Hepatocyte (in vitro differentiated cells): ENCODE results near the gene ACKR4. TPM values are rescaled to one million over a fixed set of nuclear protein-coding genes. Genes with fewer than 3 reads are reported as not detected.
"Not testable (repeated sequence)": the region's sequence is repeated elsewhere in the genome, so short reads cannot be mapped to it uniquely, and the experiment has no call there.

Experiments
- DNase-seq: peaks from one replicate; pipeline ENCODE4 v3.0.0-alpha.2; 2016; ENCODE audit warnings: low spot score
- H2AFZ ChIP-seq: fragments of 200-600 bp; sonication (generic); 2 replicates; pipeline ENCODE4 v1.6.0; 2016; ENCODE audit warnings: antibody characterized with exemption, mild to moderate bottlenecking
- H3K27ac ChIP-seq: fragments of 200-600 bp; sonication (generic); 2 replicates; pipeline ENCODE4 v1.5.1; 2016; ENCODE audit warnings: mild to moderate bottlenecking
- H3K27me3 ChIP-seq: fragments of 200-600 bp; sonication (generic); 2 replicates; pipeline ENCODE4 v1.6.1; 2016
- H3K36me3 ChIP-seq: fragments of 200-600 bp; sonication (generic); replicated peaks from 2 replicates; pipeline ENCODE4 v1.5.1; 2016; ENCODE audit warnings: low read depth; ENCODE audit not compliant: insufficient read depth
- H3K4me1 ChIP-seq: fragments of 200-600 bp; sonication (generic); 2 replicates; pipeline ENCODE4 v1.5.1; 2016; ENCODE audit warnings: mild to moderate bottlenecking, moderate library complexity; ENCODE audit not compliant: insufficient read depth
- H3K4me2 ChIP-seq: fragments of 200-600 bp; sonication (generic); 2 replicates; pipeline ENCODE4 v1.6.0; 2016
- H3K4me3 ChIP-seq: fragments of 200-600 bp; sonication (generic); 2 replicates; pipeline ENCODE4 v1.5.1; 2016; ENCODE audit warnings: mild to moderate bottlenecking
- H3K79me2 ChIP-seq: fragments of 200-600 bp; sonication (generic); 2 replicates; pipeline ENCODE4 v1.6.0; 2017; ENCODE audit warnings: mild to moderate bottlenecking
- H3K9me2 ChIP-seq: fragments of 200-600 bp; sonication (generic); replicated peaks from 2 replicates; pipeline ENCODE4 v1.6.0; 2017; ENCODE audit warnings: mild to moderate bottlenecking; ENCODE audit not compliant: insufficient read depth
- H3K9me3 ChIP-seq: fragments of 200-600 bp; sonication (generic); 2 replicates; pipeline ENCODE4 v1.5.1; 2016; ENCODE audit warnings: low read depth, mild to moderate bottlenecking
- H4K20me1 ChIP-seq: fragments of 200-600 bp; sonication (generic); 2 replicates; pipeline ENCODE4 v1.6.0; 2016; ENCODE audit warnings: mild to moderate bottlenecking; ENCODE audit not compliant: insufficient read depth, poor library complexity, severe bottlenecking
- EZH2 ChIP-seq: fragments of 200-600 bp; sonication (generic); IDR thresholded peaks from 2 replicates; pipeline ENCODE4 v1.6.1; 2016; ENCODE audit warnings: antibody characterized with exemption, mild to moderate bottlenecking, borderline replicate concordance
- EZH2phosphoT487 ChIP-seq: fragments of 200-600 bp; sonication (generic); IDR thresholded peaks from one replicate; pipeline ENCODE4 v1.6.1; 2018; ENCODE audit warnings: antibody characterized with exemption, mild to moderate bottlenecking, low read depth, moderate library complexity; ENCODE audit not compliant: unreplicated experiment, severe bottlenecking
- WGBS: methylation state at CpG from one replicate; pipeline ENCODE4 v1.1.6; 2016; ENCODE audit warnings: low lambda C conversion rate; ENCODE audit errors: missing lambda C conversion rate; 5-methylcytosine and 5-hydroxymethylcytosine counted together
- polyA plus RNA-seq: library from polyadenylated mRNA; unstranded; fragments of >200 nt; fragmentation: Nextera tagmentation; extraction: Ambion mirVana; gene quantifications from 2 replicates; pipeline ENCODE4 v1.2.1, GENCODE V29; 2016
- total RNA-seq: library from RNA; depleted of rRNA; stranded (reverse); fragments of >200 nt; gene quantifications from 2 replicates; pipeline ENCODE4 v1.2.3, GENCODE V29; 2014
- TF ChIP-seq, protein P1 (sequence below): fragments of 200-600 bp; sonication (generic); IDR thresholded peaks from 2 replicates; pipeline ENCODE4 v1.5.1; 2016; ENCODE audit warnings: antibody characterized with exemption, mild to moderate bottlenecking; ENCODE audit not compliant: poor library complexity

The ACKR4 gene
- total and polyA plus RNA-seq, 2 experiments from 2014 or later, result 1.2 to 1.8 TPM

DNA sequence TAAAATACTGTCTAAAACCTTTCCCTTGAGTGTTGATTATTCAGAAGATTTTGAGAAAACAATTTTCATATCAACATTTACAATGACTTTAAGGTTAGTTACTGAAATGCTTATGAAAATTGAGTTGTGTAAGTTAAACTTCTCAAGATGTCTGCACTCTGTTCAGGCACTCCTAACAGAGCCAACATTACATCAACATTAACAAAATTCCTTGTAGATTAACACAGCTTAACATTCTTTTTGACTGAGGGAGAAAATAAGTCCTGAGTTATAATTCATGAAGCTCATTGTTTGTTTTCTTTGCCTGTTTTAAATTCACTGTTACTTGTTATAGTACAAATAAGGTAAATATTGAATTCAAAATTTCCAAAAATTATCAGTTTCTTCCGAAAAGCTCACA, 9.0 kb downstream of the ACKR4 start:
- H3K79me2 ChIP-seq, result no peaks in the 10 kb centered on the region
- no peak overlapping the region for H3K27ac ChIP-seq
- H4K20me1 ChIP-seq, result no peaks in the 10 kb centered on the region
- no peak overlapping the region for H3K4me2 ChIP-seq
- no peak overlapping the region for H2AFZ ChIP-seq
- DNase-seq, result no peak
- H3K27me3 ChIP-seq, result no peaks in the 10 kb centered on the region
- no peak overlapping the region for H3K4me3 ChIP-seq
- no peaks in the 10 kb centered on the region for H3K4me1 ChIP-seq
- TF ChIP-seq EZH2 (no peak), EZH2phosphoT487 (no peak)
- TF ChIP-seq, protein P1, sequence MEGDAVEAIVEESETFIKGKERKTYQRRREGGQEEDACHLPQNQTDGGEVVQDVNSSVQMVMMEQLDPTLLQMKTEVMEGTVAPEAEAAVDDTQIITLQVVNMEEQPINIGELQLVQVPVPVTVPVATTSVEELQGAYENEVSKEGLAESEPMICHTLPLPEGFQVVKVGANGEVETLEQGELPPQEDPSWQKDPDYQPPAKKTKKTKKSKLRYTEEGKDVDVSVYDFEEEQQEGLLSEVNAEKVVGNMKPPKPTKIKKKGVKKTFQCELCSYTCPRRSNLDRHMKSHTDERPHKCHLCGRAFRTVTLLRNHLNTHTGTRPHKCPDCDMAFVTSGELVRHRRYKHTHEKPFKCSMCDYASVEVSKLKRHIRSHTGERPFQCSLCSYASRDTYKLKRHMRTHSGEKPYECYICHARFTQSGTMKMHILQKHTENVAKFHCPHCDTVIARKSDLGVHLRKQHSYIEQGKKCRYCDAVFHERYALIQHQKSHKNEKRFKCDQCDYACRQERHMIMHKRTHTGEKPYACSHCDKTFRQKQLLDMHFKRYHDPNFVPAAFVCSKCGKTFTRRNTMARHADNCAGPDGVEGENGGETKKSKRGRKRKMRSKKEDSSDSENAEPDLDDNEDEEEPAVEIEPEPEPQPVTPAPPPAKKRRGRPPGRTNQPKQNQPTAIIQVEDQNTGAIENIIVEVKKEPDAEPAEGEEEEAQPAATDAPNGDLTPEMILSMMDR, result no peak
- H3K36me3 ChIP-seq, result no peaks in the 10 kb centered on the region
- WGBS, result 90% methylated on average over 1 of the region's 1 CpG
- H3K9me2 ChIP-seq, result no peaks in the 10 kb centered on the region
- H3K9me3 ChIP-seq, result no peaks in the 10 kb centered on the region

DNA sequence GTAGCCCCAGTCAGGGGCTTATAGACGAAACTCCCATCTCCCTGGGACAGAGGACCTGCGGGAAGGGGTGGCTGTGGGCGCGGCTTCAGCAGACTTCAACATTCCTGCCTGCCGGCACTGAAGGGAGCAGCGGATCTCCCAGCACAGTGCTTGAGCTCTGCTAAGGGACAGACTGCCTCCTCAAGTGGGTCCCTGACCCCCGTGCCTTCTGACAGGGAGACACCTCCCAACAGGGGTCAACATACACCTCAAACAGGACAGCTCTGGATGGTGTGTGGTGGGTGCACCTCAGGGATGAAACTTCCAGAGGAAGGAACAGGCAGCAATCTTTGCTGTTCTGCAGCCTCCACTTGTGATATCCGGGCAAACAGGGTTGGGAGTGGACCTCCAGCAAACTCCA, 9.6 kb downstream of the ACKR4 start:
- not testable (repeated sequence) for H3K4me2 ChIP-seq, H3K79me2 ChIP-seq, H4K20me1 ChIP-seq, H3K4me3 ChIP-seq, H3K27me3 ChIP-seq, H3K4me1 ChIP-seq, H2AFZ ChIP-seq, H3K9me2 ChIP-seq, H3K9me3 ChIP-seq, DNase-seq, H3K27ac ChIP-seq, H3K36me3 ChIP-seq
- 76% methylated on average over 8 of the region's 8 CpGs for WGBS

DNA sequence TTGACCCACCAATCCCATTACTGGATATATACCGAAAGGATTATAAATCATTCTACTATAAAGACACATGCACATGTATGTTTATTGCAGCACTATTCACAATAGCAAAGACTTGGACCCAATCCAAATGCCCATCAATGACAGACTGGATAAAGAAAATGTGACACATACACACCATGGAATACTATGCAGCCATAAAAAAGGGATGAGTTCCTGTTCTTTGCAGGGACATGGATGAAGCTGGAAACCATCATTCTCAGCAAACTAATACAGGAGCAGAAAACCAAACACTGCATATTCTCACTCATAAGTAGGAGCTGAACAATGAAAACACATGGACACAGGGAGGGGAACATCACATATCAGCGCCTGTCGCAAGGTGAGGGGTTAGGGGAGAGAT, 18.2 kb downstream of the ACKR4 start:
- not testable (repeated sequence) for H3K36me3 ChIP-seq, H3K27me3 ChIP-seq, H3K4me3 ChIP-seq, H4K20me1 ChIP-seq, H2AFZ ChIP-seq, H3K4me1 ChIP-seq, H3K9me3 ChIP-seq, DNase-seq, H3K79me2 ChIP-seq, H3K27ac ChIP-seq, H3K9me2 ChIP-seq, H3K4me2 ChIP-seq
- 96% methylated on average over 3 of the region's 3 CpGs for WGBS

DNA sequence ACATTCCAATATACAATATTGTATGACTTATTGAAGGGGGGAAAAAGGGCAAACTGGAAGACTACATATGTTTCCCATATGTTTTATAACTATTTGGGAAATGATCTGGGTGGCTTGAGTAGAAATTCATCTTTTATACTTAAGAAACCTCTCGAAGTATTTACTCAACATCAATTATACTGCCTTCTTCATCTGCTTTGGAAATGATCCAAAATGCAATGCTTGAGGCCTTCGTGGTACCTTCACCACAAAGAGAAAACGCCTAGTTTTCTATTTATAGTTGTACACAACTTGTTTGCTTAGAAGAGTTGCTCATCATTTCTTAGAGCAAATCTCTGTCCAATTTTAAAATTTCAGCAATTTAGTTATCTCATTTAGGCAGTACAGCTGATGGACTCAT, 18.8 kb downstream of the ACKR4 start:
- no peaks in the 10 kb centered on the region for H3K9me2 ChIP-seq
- H3K79me2 ChIP-seq, result no peaks in the 10 kb centered on the region
- no peak for DNase-seq
- no peak overlapping the region for H2AFZ ChIP-seq
- H3K4me3 ChIP-seq, result no peak overlapping the region
- no peaks in the 10 kb centered on the region for H3K27me3 ChIP-seq
- no peaks in the 10 kb centered on the region for H3K4me1 ChIP-seq
- no peaks in the 10 kb centered on the region for H3K36me3 ChIP-seq
- H4K20me1 ChIP-seq, result no peaks in the 10 kb centered on the region
- no peak for TF ChIP-seq EZH2phosphoT487
- TF ChIP-seq, protein P1, result no peak
- H3K27ac ChIP-seq, result no peak overlapping the region
- no peaks in the 10 kb centered on the region for H3K9me3 ChIP-seq
- 82% methylated on average over 3 of the region's 3 CpGs for WGBS
- H3K4me2 ChIP-seq, result no peak overlapping the region

DNA sequence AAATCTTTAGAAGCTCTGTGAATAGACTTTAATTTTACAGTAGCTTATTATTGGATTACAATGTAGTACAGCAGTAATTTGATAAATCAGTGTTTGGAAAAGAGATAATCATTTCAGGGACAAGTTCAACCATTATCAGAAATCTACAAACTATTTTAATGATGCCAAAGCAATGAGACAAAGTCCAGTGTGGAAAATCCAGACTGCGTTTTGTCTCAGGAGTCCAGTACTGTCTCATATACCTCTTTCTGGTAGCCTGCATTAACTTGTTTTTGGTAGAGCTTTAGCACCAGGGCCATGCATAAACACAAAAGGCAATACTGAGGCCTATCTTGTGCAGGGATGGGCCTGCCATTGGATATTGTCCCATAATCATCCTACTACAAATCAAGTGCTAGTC, 19.7 kb downstream of the ACKR4 start:
- Histone ChIP-seq H3K4me3 (no peak overlapping the region), H3K27ac (no peak overlapping the region), H3K27me3 (no peaks in the 10 kb centered on the region), H3K9me2 (no peaks in the 10 kb centered on the region), H2AFZ (no peak overlapping the region), H3K9me3 (no peaks in the 10 kb centered on the region), H3K79me2 (no peaks in the 10 kb centered on the region), H4K20me1 (no peaks in the 10 kb centered on the region), H3K36me3 (no peaks in the 10 kb centered on the region), H3K4me1 (no peaks in the 10 kb centered on the region), H3K4me2 (no peak overlapping the region)
- DNase-seq, result no peak
- WGBS, result 83% methylated on average over 1 of the region's 1 CpG
- TF ChIP-seq, protein P1, result no peak
- TF ChIP-seq EZH2 (no peak), EZH2phosphoT487 (no peak)
